ENCODE results near the gene C9orf43.

Gene C9orf43

GRCh38 chr9:113465599-113466140, 55.1 kb downstream of the C9orf43 start:
- no peak for DNase-seq (ENCODE audit: low read depth in 2 of 2)

GRCh38 chr9:113467183-113467582, 56.6 kb downstream of the C9orf43 start:
- no peak for DNase-seq (ENCODE audit: low read depth in 2 of 2)

GRCh38 chr9:113468716-113469448, 58.3 kb downstream of the C9orf43 start:
- DNase-seq (ENCODE audit: low read depth in 2 of 2): no peak

- DNase-seq (ENCODE audit: low read depth in 2 of 2): no peak
Measured at GRCh38 chr9:113471143-113471542, 60.6 kb downstream of the C9orf43 start.

- DNase-seq (ENCODE audit: low read depth in 2 of 2): no peak
Measured at GRCh38 chr9:113471566-113471965, 61.0 kb downstream of the C9orf43 start.

GRCh38 chr9:113472199-113472598, 61.7 kb downstream of the C9orf43 start:
- no peak for DNase-seq (ENCODE audit: low read depth in 2 of 2)

GRCh38 chr9:113474360-113475028, 63.9 kb downstream of the C9orf43 start:
- DNase-seq (ENCODE audit: low read depth in 2 of 2): no peak

- no peak for DNase-seq (ENCODE audit: low read depth in 2 of 2)
Measured at GRCh38 chr9:113475031-113475430, 64.5 kb downstream of the C9orf43 start.

- DNase-seq (ENCODE audit: low read depth in 2 of 2): no peak
Measured at GRCh38 chr9:113475992-113476391, 65.4 kb downstream of the C9orf43 start.

- no peak for DNase-seq (ENCODE audit: low read depth in 2 of 2)
Measured at GRCh38 chr9:113476511-113476916, 66.0 kb downstream of the C9orf43 start.

- DNase-seq (ENCODE audit: low read depth in 2 of 2): no peak
Measured at GRCh38 chr9:113477058-113477457, 66.5 kb downstream of the C9orf43 start.

- DNase-seq (ENCODE audit: low read depth in 2 of 2): no peak
Measured at GRCh38 chr9:113477661-113478060, 67.1 kb downstream of the C9orf43 start.

GRCh38 chr9:113479174-113479621, 68.7 kb downstream of the C9orf43 start:
- peak in 1 of 2 donors; percentile 14 for DNase-seq (ENCODE audit: low read depth in 2 of 2)
